Measurements from ENCODE around the gene SUPT6H.

DNA sequence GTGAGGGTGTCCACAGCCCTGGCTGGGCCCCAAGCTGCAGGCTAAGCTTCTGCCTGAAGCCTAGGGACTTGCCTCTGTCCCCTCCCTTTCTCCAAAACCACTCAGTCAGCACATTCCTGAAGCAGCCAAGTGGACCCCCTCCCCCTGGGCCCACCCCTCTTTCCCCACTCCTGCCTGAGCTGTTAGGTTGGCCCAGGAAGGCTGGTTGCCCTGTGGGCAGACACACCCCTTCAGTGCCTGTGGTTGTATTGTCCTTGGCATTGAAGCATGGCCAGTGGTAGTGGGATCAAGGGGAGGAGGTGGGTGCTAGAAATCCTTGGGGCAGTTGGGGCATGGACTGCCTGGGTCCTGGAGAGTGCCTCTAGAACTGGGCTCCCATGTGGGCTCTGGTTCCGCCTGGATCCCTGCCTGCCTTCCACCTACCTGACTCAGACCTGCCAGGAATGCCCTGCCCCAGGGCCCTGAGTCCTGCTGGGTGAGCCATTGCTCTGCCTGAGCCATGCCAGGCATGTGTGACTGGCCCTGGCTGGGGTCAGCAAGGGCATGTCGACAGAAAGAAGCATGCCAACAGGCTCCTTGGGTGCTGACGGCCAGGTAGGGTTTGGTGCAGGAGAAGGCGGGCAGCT lies 83.9 kb downstream of the SUPT6H start:
- no peak for TF ChIP-seq CTCF (IDR thresholded peaks at IDR 0.05)
- no peak for TF ChIP-seq POLR2A (IDR thresholded peaks at IDR 0.05)
